Measurements from ENCODE around the gene SCARB2.

The SCARB2 gene

DNA sequence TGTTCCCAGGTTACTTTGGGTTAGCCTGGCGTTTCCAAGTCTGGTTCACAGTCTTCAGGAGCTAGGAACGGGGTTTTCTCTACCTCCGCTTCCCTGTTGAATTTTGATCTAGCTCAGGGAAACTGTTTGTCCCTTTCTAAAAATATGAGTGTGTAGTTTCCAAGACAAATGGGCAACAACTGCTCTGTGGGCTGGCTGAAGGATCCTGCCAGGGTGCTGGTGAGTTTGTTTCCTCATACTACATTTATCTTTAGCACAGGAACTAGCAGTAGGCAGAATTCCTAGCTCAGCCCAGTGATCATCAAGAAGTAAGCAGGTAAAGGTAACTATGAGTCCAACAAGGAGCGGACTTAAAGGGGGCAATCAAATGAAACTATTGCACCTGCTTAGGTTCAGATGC, 24.6 kb upstream of the SCARB2 start:
- 0 out of 2 replicates have a peak, but pooled peaks cover 5% of the 10 kb centered on the region for H3K9me3 ChIP-seq (ENCODE audit: control insufficient read depth, insufficient read depth, low read length)
- no peaks in the 10 kb centered on the region for H3K36me3 ChIP-seq (ENCODE audit: insufficient read depth, low read length)
- no peak overlapping the region for H3K9ac ChIP-seq (ENCODE audit: low read depth, low read length)
- H3K4me1 ChIP-seq (ENCODE audit: insufficient read depth, low read length) = peaks cover 6% of the 10 kb centered on the region; the same call in 1 of the 2 replicates

DNA sequence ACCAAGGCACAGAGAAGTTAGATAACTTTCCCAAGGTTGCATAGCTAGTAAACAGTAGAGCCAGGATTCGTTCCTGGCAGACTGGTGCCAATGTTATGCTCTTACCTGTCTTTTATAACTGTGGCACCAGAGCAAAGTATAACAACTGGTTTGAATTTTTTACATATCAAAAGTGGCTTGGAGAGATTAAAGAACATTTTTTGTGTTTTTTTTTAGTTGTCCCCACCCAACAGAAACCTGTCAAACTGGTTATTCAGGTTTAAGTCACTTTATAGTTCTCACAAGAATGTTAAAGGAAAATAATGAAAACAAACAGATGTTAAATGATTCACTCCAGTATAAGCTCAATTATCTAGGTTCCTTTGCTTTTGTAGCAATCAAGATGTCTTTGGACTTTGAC, 22.3 kb upstream of the SCARB2 start:
- 0 out of 2 replicates have a peak, but pooled peaks cover 8% of the 10 kb centered on the region for H3K9me3 ChIP-seq (ENCODE audit: control insufficient read depth, insufficient read depth, low read length)
- H3K36me3 ChIP-seq (ENCODE audit: insufficient read depth, low read length) = no peaks in the 10 kb centered on the region
- H3K4me1 ChIP-seq (ENCODE audit: insufficient read depth, low read length) = peaks cover 6% of the 10 kb centered on the region; the same call in 1 of the 2 replicates
- H3K9ac ChIP-seq (ENCODE audit: low read depth, low read length) = no peak overlapping the region

- peaks cover 6% of the 10 kb centered on the region; the same call in 1 of the 2 replicates for H3K4me1 ChIP-seq (ENCODE audit: insufficient read depth, low read length)
- H3K36me3 ChIP-seq (ENCODE audit: insufficient read depth, low read length) = no peaks in the 10 kb centered on the region
- 0 out of 2 replicates have a peak, but pooled peaks cover 10% of the 10 kb centered on the region for H3K9me3 ChIP-seq (ENCODE audit: control insufficient read depth, insufficient read depth, low read length)
- no peak overlapping the region for H3K9ac ChIP-seq (ENCODE audit: low read depth, low read length)
These were observed 21.8 kb upstream of the SCARB2 start for GRCh38 chr4:76235407-76235806.

- Histone ChIP-seq H3K9me3 (ENCODE audit: control insufficient read depth, insufficient read depth, low read length) (0 out of 2 replicates have a peak, but pooled peaks cover 6% of the 10 kb centered on the region), H3K9ac (ENCODE audit: low read depth, low read length) (peak overlapping the region; percentile 82; the same call in 1 of the 2 replicates), H3K4me1 (ENCODE audit: insufficient read depth, low read length) (peaks cover 6% of the 10 kb centered on the region; the same call in 1 of the 2 replicates), H3K36me3 (ENCODE audit: insufficient read depth, low read length) (no peaks in the 10 kb centered on the region)
These were observed 21.0 kb upstream of the SCARB2 start for GRCh38 chr4:76234679-76235044.

DNA sequence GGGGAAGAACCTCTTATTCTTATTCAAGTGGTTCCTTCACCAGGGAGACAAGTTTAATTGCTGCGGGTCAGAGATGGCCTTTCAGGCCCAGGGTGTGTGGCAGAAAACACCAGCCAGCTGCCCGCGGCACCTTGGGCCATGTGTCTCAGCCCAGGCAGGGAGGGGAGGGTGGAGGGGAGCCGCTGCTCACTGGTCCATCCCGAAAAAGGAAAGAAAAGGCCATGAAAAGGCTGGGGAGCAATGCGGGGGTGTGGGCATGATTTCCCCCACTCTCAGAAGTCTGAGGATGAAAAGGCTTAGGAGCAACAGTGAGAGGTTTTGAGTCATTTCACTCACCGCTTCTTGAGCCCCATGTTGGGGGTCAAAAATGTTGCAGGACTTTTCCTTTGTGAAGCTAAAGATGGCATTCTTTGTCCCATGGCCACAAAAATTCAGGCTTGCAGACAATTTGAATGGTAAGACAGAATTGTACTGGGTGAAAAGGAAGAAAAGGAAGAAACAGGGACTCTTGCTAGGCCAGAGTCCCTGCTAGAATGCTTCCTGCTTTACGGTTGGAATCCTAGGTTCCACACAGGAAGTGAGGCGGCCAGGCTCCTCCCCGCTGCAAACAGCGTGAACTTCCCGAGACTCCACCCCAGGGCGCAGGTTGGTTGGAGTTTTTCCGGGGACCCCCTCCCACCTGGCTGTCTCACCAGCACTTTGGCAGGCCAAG, 20.5 kb upstream of the SCARB2 start:
- Histone ChIP-seq H3K4me1 (ENCODE audit: insufficient read depth, low read length) (peaks cover 6% of the 10 kb centered on the region; the same call in 1 of the 2 replicates), H3K9ac (ENCODE audit: low read depth, low read length) (peak overlapping the region; percentile 82), H3K36me3 (ENCODE audit: insufficient read depth, low read length) (no peaks in the 10 kb centered on the region; the same call in 1 of the 2 replicates), H3K9me3 (ENCODE audit: control insufficient read depth, insufficient read depth, low read length) (peaks cover 6% of the 10 kb centered on the region; the same call in 1 of the 2 replicates)

DNA sequence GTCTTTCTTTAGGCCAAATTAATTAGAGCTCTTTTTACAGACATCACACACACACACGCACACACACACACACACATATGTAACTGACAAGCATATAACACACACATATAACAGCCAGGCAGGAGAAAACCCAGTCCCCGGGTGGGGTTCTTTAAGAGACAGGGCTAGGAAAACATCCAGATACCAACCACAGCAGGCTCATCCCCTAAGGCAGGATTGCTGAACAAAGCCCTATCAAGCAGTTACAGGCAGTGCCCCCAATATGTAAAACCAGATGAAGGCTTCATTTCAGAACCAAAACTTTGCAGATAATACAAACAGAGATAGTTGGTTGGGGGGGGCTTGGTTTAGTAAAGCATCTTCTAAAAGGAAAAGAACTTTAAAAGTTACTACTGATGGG, 19.9 kb upstream of the SCARB2 start:
- peaks cover 6% of the 10 kb centered on the region; the same call in 1 of the 2 replicates for H3K4me1 ChIP-seq (ENCODE audit: insufficient read depth, low read length)
- H3K9ac ChIP-seq (ENCODE audit: low read depth, low read length) = peak overlapping the region; percentile 82

DNA sequence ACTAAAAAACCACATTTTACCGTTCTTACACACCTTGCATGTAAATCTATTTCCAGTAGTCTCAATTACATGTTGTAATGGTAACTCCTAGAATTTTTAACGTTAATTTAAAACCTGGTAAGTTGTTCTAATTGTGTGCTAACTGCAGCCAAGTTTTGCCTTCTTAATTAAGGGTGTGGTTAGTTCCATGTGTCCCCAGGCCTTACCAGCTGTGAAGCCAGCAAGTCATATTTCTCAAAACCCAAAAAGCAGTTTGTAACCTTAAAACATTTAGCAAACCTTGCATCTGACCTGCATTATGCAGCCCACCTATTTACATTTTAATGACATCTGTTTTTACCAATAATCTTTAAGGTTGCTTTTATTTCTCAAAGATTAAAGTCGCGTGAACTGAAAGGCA, 19.5 kb upstream of the SCARB2 start:
- Histone ChIP-seq H3K9me3 (ENCODE audit: control insufficient read depth, insufficient read depth, low read length) (peaks cover 13% of the 10 kb centered on the region; the same call in 1 of the 2 replicates), H3K36me3 (ENCODE audit: insufficient read depth, low read length) (no peaks in the 10 kb centered on the region; the same call in 1 of the 2 replicates), H3K9ac (ENCODE audit: low read depth, low read length) (peak overlapping the region; percentile 82), H3K4me1 (ENCODE audit: insufficient read depth, low read length) (peaks cover 6% of the 10 kb centered on the region; the same call in 1 of the 2 replicates)

More for the DNA sequence above, 19.9 kb upstream of the SCARB2 start:
- peaks cover 10% of the 10 kb centered on the region; the same call in 1 of the 2 replicates for H3K9me3 ChIP-seq (ENCODE audit: control insufficient read depth, insufficient read depth, low read length)
- H3K36me3 ChIP-seq (ENCODE audit: insufficient read depth, low read length) = no peaks in the 10 kb centered on the region; the same call in 1 of the 2 replicates

- peaks cover 6% of the 10 kb centered on the region; the same call in 1 of the 2 replicates for H3K4me1 ChIP-seq (ENCODE audit: insufficient read depth, low read length)
- H3K9ac ChIP-seq (ENCODE audit: low read depth, low read length) = no peak overlapping the region
- H3K9me3 ChIP-seq (ENCODE audit: control insufficient read depth, insufficient read depth, low read length) = peaks cover 13% of the 10 kb centered on the region; the same call in 1 of the 2 replicates
- no peaks in the 10 kb centered on the region; the same call in 1 of the 2 replicates for H3K36me3 ChIP-seq (ENCODE audit: insufficient read depth, low read length)
These were observed 19.1 kb upstream of the SCARB2 start for GRCh38 chr4:76232681-76233080.

- H3K9ac ChIP-seq (ENCODE audit: low read depth, low read length) = no peak overlapping the region
- H3K4me1 ChIP-seq (ENCODE audit: insufficient read depth, low read length) = no peaks in the 10 kb centered on the region
- H3K36me3 ChIP-seq (ENCODE audit: insufficient read depth, low read length) = no peaks in the 10 kb centered on the region; the same call in 1 of the 2 replicates
- H3K9me3 ChIP-seq (ENCODE audit: control insufficient read depth, insufficient read depth, low read length) = peaks cover 12% of the 10 kb centered on the region; the same call in 1 of the 2 replicates
These were observed 12.8 kb upstream of the SCARB2 start for GRCh38 chr4:76226418-76226817.

DNA sequence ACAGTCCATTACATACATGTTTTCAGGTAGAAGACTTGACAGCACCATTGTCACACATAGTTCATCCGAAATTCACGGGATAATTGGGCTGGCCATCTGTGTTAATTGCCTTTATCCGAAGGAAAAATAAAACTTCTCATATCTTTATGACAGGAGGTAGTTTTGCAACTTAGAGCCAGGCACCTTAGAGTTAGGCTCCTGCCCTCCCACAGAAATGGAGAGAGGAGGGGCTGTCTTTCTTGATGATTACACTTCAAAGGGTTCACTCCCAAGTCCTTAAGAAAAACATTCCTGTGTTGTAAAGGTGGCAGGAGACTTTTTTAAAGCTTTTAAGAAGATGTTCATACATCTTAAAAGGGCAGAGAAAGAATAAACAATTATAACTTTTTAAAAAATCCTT, 10.5 kb upstream of the SCARB2 start:
- Histone ChIP-seq H3K36me3 (ENCODE audit: insufficient read depth, low read length) (no peaks in the 10 kb centered on the region; the same call in 1 of the 2 replicates), H3K4me1 (ENCODE audit: insufficient read depth, low read length) (no peaks in the 10 kb centered on the region), H3K9ac (ENCODE audit: low read depth, low read length) (no peak overlapping the region), H3K9me3 (ENCODE audit: control insufficient read depth, insufficient read depth, low read length) (peaks cover 7% of the 10 kb centered on the region; the same call in 1 of the 2 replicates)

DNA sequence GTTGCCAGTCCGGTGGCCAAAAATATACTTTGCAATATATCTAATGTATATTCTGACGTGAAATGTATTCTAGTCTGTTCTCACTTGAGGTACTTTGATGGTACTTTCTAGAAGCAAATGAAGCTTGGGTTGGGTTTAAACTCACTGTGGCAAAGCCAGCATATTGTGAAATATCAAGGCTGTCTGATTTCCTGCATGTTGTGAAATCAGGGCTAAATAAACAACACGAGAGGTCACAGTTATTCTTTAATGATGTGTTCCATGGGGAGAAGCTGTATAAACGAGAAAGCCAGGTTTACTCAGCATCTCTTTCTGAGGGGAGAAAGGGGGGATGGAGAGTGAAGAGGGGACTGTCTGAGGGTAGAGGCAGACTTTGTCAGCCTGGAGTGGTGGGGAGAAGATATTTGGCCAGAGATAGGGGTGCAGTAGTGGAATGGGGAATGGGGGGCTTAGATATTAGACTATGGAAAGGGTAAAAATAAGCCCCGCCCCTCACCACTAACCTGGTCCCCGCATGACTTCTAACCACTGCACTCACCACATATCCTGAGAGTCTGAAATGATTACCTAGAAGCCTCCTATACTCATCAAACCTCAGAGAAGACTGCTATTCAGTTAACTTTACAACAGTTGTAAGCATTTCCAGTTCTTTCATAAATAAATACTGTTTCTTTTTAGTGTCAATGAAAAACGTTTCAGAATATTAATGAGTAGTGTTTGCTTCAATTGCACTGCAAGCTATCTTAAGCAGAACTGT, 5.9 kb upstream of the SCARB2 start:
- H3K9ac ChIP-seq (ENCODE audit: low read depth, low read length) = no peak overlapping the region
- H3K36me3 ChIP-seq (ENCODE audit: insufficient read depth, low read length) = no peaks in the 10 kb centered on the region
- no peaks in the 10 kb centered on the region for H3K9me3 ChIP-seq (ENCODE audit: control insufficient read depth, insufficient read depth, low read length)
- H3K4me1 ChIP-seq (ENCODE audit: insufficient read depth, low read length) = no peaks in the 10 kb centered on the region

DNA sequence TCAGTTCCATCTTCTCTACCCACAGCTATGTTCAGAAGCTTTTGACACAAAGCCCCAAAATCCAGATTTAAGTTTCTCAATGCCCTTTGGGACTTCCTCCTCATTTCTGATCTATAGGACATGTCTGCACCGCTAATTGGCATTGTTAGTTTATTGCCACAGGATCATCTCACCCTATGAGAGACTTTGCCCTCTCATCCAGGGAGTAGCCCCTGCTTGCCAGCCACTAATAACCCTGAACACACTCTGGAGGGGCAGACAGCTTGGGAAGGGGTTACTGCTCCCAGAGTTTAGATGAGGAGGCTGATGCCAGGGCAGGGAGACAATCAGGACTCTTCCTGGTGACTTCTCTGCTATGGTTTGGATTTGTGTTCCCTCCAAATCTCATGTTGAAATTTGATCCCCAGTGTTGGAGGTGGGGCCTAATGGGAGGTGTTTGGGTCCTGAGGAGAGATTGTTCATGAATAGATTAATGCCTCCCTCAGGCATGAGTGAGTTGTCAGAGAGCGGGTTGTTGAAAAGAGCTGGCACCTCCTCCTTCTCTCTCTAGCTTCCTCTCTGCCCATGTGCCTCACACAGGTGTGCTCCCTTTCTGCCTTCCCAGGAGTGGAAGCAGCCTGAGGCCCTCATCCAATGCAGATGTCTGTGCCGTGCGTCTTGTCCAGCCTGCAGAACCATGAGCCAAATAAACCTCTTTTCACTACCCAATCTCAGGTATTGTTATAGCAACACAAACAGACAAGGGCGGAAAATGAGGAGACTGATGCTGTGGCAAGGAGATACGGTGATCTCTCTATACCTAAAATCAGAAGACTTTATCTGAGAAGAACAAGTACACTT, 3.6 kb upstream of the SCARB2 start:
- H3K9me3 ChIP-seq (ENCODE audit: control insufficient read depth, insufficient read depth, low read length) = no peaks in the 10 kb centered on the region
- H3K36me3 ChIP-seq (ENCODE audit: insufficient read depth, low read length) = no peaks in the 10 kb centered on the region
- H3K9ac ChIP-seq (ENCODE audit: low read depth, low read length) = no peak overlapping the region
- H3K4me1 ChIP-seq (ENCODE audit: insufficient read depth, low read length) = no peaks in the 10 kb centered on the region

GRCh38 chr4:76216524-76216923, 2.9 kb upstream of the SCARB2 start:
- Histone ChIP-seq H3K4me1 (ENCODE audit: insufficient read depth, low read length) (no peaks in the 10 kb centered on the region), H3K9ac (ENCODE audit: low read depth, low read length) (no peak overlapping the region)

GRCh38 chr4:76215077-76215476, 1.5 kb upstream of the SCARB2 start:
- Histone ChIP-seq H3K9me3 (ENCODE audit: control insufficient read depth, insufficient read depth, low read length) (no peaks in the 10 kb centered on the region), H3K36me3 (ENCODE audit: insufficient read depth, low read length) (no peaks in the 10 kb centered on the region), H3K9ac (ENCODE audit: low read depth, low read length) (no peak overlapping the region)

More at GRCh38 chr4:76216524-76216923, 2.9 kb upstream of the SCARB2 start:
- Histone ChIP-seq H3K36me3 (ENCODE audit: insufficient read depth, low read length) (no peaks in the 10 kb centered on the region), H3K9me3 (ENCODE audit: control insufficient read depth, insufficient read depth, low read length) (no peaks in the 10 kb centered on the region)

More at GRCh38 chr4:76215077-76215476, 1.5 kb upstream of the SCARB2 start:
- no peaks in the 10 kb centered on the region for H3K4me1 ChIP-seq (ENCODE audit: insufficient read depth, low read length)
